Measurements from ENCODE around the gene GLIPR1.

DNA sequence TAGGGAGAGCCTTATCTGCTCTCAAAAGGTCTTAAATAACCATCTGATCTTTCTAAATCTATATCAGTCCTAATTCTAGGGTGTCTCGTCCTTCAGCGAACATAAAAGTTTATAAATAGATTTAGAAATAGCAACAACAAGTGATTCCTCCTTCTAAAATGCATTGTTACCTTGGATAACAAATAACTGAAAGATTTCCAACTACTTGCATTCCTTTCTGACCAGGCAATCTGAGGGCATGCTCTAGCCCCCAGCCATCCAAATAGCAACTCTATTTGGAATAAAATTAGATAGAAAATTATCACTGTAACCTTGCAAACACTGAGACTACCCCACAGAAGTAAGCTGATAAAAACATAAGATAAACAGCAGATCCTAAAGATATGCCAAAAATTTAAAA, 52.7 kb downstream of the GLIPR1 start:
- TF ChIP-seq CTCF (IDR thresholded peaks at IDR 0.05; ENCODE audit: low read length) = no peak
- no peak for TF ChIP-seq EZH2phosphoT487 (IDR thresholded peaks at IDR 0.05; ENCODE audit: low read length)

All from MM.1S (cell line).